ENCODE measurements around the gene SRBD1. TPM values are rescaled to one million over a fixed set of nuclear protein-coding genes. Genes with fewer than 3 reads are reported as not detected.

Gene SRBD1
- total and polyA plus RNA-seq, 2 experiments from 2014 or later, result 27.4 to 46.3 TPM

DNA sequence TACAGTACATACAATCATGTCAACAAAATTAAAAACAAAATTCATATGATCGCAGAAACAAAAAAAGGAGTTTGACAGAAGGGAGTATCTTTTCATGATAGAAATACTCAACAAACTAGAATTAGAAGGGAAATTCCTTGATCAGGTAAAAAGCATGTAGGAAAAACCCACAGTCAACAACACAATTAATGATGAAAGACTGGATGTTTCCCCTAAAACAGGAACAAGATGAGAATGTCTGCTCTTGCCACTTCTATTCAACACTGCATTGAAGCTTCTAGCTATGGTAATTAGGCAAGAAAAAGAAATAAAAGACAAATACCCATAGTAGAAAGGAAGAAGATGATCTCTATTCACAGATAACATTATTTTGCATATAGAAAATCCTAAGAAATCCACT, 87.1 kb downstream of the SRBD1 start:
- Histone ChIP-seq H4K20me1 (replicated peaks; ENCODE audit: insufficient read depth) (no peaks in the 10 kb centered on the region), H3F3A (replicated peaks; ENCODE audit: low read depth) (no peaks in the 10 kb centered on the region), H3K4me3 (no peak overlapping the region), H3K27me3 (ENCODE audit: insufficient read depth) (no peaks in the 10 kb centered on the region), H3K4me1 (ENCODE audit: insufficient read depth) (no peaks in the 10 kb centered on the region), H2AFZ (no peak overlapping the region), H3K27ac (ENCODE audit: low read depth) (no peak overlapping the region), H3K4me2 (no peak overlapping the region), H3K9me2 (ENCODE audit: insufficient read depth) (no peaks in the 10 kb centered on the region), H3K79me2 (replicated peaks; ENCODE audit: insufficient read depth) (no peaks in the 10 kb centered on the region), H3K36me3 (ENCODE audit: insufficient read depth) (no peaks in the 10 kb centered on the region)
- ATAC-seq, result no peak
- Mint-ChIP-seq H3K4me1 (0 out of 3 replicates have a peak, but pooled peaks cover 6% of the 10 kb centered on the region), H3K4me3 (no peak overlapping the region), H3K27ac (no peak overlapping the region), H3K9me3 (no peaks in the 10 kb centered on the region), H3K27me3 (ENCODE audit: insufficient read depth, low read depth, poor library complexity) (peaks cover 2% of the 10 kb centered on the region), H3K36me3 (ENCODE audit: low read depth) (peaks cover 5% of the 10 kb centered on the region; the same call in 2 of the 3 replicates)
- no peak for DNase-seq (ENCODE audit: low spot score)
- TF ChIP-seq JUNB (IDR thresholded peaks at IDR 0.05; ENCODE audit: unreplicated experiment) (no peak), STAT1 (IDR thresholded peaks at IDR 0.05; ENCODE audit: unreplicated experiment) (no peak), POLR2AphosphoS5 (IDR thresholded peaks at IDR 0.05; ENCODE audit: low read depth) (no peak), CTCF (conservative IDR thresholded peaks at IDR 0.05; ENCODE audit: low read depth in 2 of 2) (no peak), ETS1 (IDR thresholded peaks at IDR 0.05) (no peak), ZNF331 (CRISPR knock-in tag; IDR thresholded peaks at IDR 0.05; ENCODE audit: low read depth) (no peak), NANOG (IDR thresholded peaks at IDR 0.05; ENCODE audit: borderline replicate concordance) (no peak), CREB1 (CRISPR knock-in tag; IDR thresholded peaks at IDR 0.05; ENCODE audit: low read depth) (no peak), EZH2phosphoT487 (IDR thresholded peaks at IDR 0.05; ENCODE audit: unreplicated experiment) (no peak), EZH2 (IDR thresholded peaks at IDR 0.05; ENCODE audit: low read depth, unreplicated experiment) (no peak), ZNF114 (CRISPR knock-in tag; IDR thresholded peaks at IDR 0.05) (no peak)
- TF ChIP-seq, protein P1, sequence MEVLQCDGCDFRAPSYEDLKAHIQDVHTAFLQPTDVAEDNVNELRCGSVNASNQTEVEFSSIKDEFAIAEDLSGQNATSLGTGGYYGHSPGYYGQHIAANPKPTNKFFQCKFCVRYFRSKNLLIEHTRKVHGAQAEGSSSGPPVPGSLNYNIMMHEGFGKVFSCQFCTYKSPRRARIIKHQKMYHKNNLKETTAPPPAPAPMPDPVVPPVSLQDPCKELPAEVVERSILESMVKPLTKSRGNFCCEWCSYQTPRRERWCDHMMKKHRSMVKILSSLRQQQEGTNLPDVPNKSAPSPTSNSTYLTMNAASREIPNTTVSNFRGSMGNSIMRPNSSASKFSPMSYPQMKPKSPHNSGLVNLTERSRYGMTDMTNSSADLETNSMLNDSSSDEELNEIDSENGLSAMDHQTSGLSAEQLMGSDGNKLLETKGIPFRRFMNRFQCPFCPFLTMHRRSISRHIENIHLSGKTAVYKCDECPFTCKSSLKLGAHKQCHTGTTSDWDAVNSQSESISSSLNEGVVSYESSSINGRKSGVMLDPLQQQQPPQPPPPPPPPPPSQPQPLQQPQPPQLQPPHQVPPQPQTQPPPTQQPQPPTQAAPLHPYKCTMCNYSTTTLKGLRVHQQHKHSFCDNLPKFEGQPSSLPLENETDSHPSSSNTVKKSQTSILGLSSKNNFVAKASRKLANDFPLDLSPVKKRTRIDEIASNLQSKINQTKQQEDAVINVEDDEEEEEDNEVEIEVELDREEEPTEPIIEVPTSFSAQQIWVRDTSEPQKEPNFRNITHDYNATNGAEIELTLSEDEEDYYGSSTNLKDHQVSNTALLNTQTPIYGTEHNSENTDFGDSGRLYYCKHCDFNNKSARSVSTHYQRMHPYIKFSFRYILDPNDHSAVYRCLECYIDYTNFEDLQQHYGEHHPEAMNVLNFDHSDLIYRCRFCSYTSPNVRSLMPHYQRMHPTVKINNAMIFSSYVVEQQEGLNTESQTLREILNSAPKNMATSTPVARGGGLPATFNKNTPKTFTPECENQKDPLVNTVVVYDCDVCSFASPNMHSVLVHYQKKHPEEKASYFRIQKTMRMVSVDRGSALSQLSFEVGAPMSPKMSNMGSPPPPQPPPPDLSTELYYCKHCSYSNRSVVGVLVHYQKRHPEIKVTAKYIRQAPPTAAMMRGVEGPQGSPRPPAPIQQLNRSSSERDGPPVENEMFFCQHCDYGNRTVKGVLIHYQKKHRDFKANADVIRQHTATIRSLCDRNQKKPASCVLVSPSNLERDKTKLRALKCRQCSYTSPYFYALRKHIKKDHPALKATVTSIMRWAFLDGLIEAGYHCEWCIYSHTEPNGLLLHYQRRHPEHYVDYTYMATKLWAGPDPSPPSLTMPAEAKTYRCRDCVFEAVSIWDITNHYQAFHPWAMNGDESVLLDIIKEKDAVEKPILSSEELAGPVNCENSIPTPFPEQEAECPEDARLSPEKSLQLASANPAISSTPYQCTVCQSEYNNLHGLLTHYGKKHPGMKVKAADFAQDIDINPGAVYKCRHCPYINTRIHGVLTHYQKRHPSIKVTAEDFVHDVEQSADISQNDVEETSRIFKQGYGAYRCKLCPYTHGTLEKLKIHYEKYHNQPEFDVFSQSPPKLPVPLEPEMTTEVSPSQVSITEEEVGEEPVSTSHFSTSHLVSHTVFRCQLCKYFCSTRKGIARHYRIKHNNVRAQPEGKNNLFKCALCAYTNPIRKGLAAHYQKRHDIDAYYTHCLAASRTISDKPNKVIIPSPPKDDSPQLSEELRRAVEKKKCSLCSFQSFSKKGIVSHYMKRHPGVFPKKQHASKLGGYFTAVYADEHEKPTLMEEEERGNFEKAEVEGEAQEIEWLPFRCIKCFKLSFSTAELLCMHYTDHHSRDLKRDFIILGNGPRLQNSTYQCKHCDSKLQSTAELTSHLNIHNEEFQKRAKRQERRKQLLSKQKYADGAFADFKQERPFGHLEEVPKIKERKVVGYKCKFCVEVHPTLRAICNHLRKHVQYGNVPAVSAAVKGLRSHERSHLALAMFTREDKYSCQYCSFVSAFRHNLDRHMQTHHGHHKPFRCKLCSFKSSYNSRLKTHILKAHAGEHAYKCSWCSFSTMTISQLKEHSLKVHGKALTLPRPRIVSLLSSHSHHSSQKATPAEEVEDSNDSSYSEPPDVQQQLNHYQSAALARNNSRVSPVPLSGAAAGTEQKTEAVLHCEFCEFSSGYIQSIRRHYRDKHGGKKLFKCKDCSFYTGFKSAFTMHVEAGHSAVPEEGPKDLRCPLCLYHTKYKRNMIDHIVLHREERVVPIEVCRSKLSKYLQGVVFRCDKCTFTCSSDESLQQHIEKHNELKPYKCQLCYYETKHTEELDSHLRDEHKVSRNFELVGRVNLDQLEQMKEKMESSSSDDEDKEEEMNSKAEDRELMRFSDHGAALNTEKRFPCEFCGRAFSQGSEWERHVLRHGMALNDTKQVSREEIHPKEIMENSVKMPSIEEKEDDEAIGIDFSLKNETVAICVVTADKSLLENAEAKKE (CRISPR knock-in tag; IDR thresholded peaks at IDR 0.05), result no peak
- TF ChIP-seq, protein P2, sequence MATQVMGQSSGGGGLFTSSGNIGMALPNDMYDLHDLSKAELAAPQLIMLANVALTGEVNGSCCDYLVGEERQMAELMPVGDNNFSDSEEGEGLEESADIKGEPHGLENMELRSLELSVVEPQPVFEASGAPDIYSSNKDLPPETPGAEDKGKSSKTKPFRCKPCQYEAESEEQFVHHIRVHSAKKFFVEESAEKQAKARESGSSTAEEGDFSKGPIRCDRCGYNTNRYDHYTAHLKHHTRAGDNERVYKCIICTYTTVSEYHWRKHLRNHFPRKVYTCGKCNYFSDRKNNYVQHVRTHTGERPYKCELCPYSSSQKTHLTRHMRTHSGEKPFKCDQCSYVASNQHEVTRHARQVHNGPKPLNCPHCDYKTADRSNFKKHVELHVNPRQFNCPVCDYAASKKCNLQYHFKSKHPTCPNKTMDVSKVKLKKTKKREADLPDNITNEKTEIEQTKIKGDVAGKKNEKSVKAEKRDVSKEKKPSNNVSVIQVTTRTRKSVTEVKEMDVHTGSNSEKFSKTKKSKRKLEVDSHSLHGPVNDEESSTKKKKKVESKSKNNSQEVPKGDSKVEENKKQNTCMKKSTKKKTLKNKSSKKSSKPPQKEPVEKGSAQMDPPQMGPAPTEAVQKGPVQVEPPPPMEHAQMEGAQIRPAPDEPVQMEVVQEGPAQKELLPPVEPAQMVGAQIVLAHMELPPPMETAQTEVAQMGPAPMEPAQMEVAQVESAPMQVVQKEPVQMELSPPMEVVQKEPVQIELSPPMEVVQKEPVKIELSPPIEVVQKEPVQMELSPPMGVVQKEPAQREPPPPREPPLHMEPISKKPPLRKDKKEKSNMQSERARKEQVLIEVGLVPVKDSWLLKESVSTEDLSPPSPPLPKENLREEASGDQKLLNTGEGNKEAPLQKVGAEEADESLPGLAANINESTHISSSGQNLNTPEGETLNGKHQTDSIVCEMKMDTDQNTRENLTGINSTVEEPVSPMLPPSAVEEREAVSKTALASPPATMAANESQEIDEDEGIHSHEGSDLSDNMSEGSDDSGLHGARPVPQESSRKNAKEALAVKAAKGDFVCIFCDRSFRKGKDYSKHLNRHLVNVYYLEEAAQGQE (IDR thresholded peaks at IDR 0.05; ENCODE audit: unreplicated experiment), result no peak
